Kidney (tissue), 2 donors: Measurements from ENCODE around the gene AMPD1. TPM values are rescaled to one million over a fixed set of nuclear protein-coding genes. Genes with fewer than 3 reads are reported as not detected.

Experiments used
- polyA plus RNA-seq: library from polyadenylated mRNA; stranded (reverse); fragments of 350-450 nt; fragmentation: Illumina TruSeq; extraction: RNeasy Lipid Tissue Mini Kit (QIAGEN cat#74804); gene quantifications from one replicate; pipeline ENCODE4 v1.2.3, GENCODE V29; 2014; ENCODE audit warnings: low read depth, low replicate concordance; ENCODE audit not compliant: insufficient read depth
- total RNA-seq: library from RNA; stranded (reverse); fragmentation: NEBNext Ultra II Directional; extraction: Animal tissue kit (Norgen Biotek cat#: 25700); gene quantifications from one replicate; pipeline ENCODE4 v1.2.1, GENCODE V29; 2021
- donor health status: DM: yes; HTN: yes; CAD: no.

The AMPD1 gene
- total and polyA plus RNA-seq, 2 donors from 2014 or later: 1.5 TPM; not detected in 1

Other genes with a start within 250 kb of the AMPD1 start
- 36.2 TPM for gene TRIM33, start 184.3 kb downstream of the AMPD1 start, total RNA-seq
- gene TRIM33, start 184.3 kb downstream of the AMPD1 start, polyA plus RNA-seq: 13.3 TPM
- 37.2 TPM for gene BCAS2, start 113.9 kb downstream of the AMPD1 start, total RNA-seq
- gene BCAS2, start 113.9 kb downstream of the AMPD1 start, polyA plus RNA-seq: 51.4 TPM
- 2.5 TPM for gene DENND2C, start 25.5 kb downstream of the AMPD1 start, total RNA-seq
- 0.88 TPM for gene DENND2C, start 25.5 kb downstream of the AMPD1 start, polyA plus RNA-seq
- gene NRAS, start 21.2 kb upstream of the AMPD1 start, total RNA-seq: 35.2 TPM
- 13.3 TPM for gene NRAS, start 21.2 kb upstream of the AMPD1 start, polyA plus RNA-seq
- gene CSDE1, start 62.4 kb upstream of the AMPD1 start, total RNA-seq: 486 TPM
- gene CSDE1, start 62.4 kb upstream of the AMPD1 start, polyA plus RNA-seq: 165 TPM
- 36.8 TPM for gene SIKE1, start 85.1 kb upstream of the AMPD1 start, total RNA-seq
- 21.2 TPM for gene SIKE1, start 85.1 kb upstream of the AMPD1 start, polyA plus RNA-seq
- gene SYCP1, start 159.3 kb upstream of the AMPD1 start, total RNA-seq: not detected
- gene SYCP1, start 159.3 kb upstream of the AMPD1 start, polyA plus RNA-seq: not detected